HepG2 (cell line): ENCODE results near the gene PREX1. TPM values are rescaled to one million over a fixed set of nuclear protein-coding genes. Genes with fewer than 3 reads are reported as not detected.
A peak's percentile ranks its signal among the peaks of the same experiment; 100 is the strongest.

Source experiments
- ATAC-seq: fragments of 200-7000 bp; cut with Tn5 transposase; 3 replicates; pipeline ENCODE4 v1.9.1; 2020; ENCODE audit warnings: mild to moderate bottlenecking, moderate library complexity
- BruUV-seq: library from RNA; stranded (reverse); fragments of 400-500 nt; replicated peaks from 2 replicates; lab custom pipeline; 2021; lab: Mats Ljungman, UMichigan
- CTCF ChIA-PET: fragments of 300-600 bp; formaldehyde crosslinking; extraction: SDS; loops from one replicate; lab custom pipeline; 2021; ENCODE audit warnings: low total read pairs, inconsistent platforms, low intra/inter-chr PET ratio; lab: Yijun Ruan, JAX
- POLR2A ChIA-PET: fragments of 350-600 bp; sonication (Branson Sonifier 250); formaldehyde crosslinking; loops from one replicate; lab custom pipeline; 2020; ENCODE audit warnings: antibody characterized with exemption, inconsistent platforms; lab: Yijun Ruan, JAX
- DNase-seq: peaks from one replicate; pipeline ENCODE4 v3.0.0-alpha.2; 2015; ENCODE audit warnings: low spot score
- FAIRE-seq: peaks from 3 replicates; lab custom pipeline; 2011; peaks lifted over from hg19 to GRCh38; lab: Jason Lieb, UNC
- H2AFZ ChIP-seq: one replicate; pipeline ENCODE4 v1.6.1; 2011; ENCODE audit warnings: low read length, inconsistent platforms
- H3K27ac ChIP-seq: fragments of 300-600 bp; 3 replicates; pipeline ENCODE4 v1.8.0; 2011; ENCODE audit warnings: mixed run types, mild to moderate bottlenecking, mixed read lengths, low read length, inconsistent platforms; ENCODE audit not compliant: insufficient read depth; ENCODE audit errors: extremely low read length
- H3K27me3 ChIP-seq, 2 experiments: fragments of 200-600 bp in 1 of 2; 2 replicates in 1 of 2; 3 replicates in 1 of 2; pipeline versions ENCODE4 v1.6.0 to v1.8.0; 2011; ENCODE audit warnings: low read length in 2 of 2, mild to moderate bottlenecking in 2 of 2, moderate library complexity in 2 of 2, inconsistent platforms in 1 of 2; ENCODE audit not compliant: insufficient read depth in 2 of 2, control insufficient read depth in 1 of 2
- H3K36me3 ChIP-seq, 2 experiments: fragments of 200-600 bp in 1 of 2; replicated peaks in 1 of 2; 2 replicates in 1 of 2; 3 replicates in 1 of 2; pipeline versions ENCODE4 v1.5.1 to v1.8.0; 2011; ENCODE audit warnings: low read length in 2 of 2, inconsistent platforms in 1 of 2; ENCODE audit not compliant: insufficient read depth in 2 of 2, control insufficient read depth in 1 of 2
- H3K4me1 ChIP-seq: 2 replicates; pipeline ENCODE4 v1.5.1; 2012; ENCODE audit warnings: low read length, inconsistent platforms; ENCODE audit not compliant: insufficient read depth
- H3K4me2 ChIP-seq: 2 replicates; pipeline ENCODE4 v1.6.0; 2011; ENCODE audit warnings: low read depth, low read length, inconsistent platforms
- H3K4me3 ChIP-seq, 3 experiments: fragments of 200-600 bp in 1 of 3; sonication (generic), shearing (Covaris generic) in 1 of 3; replicated peaks in 1 of 3; 2 replicates each; pipeline ENCODE4 v1.5.1; 2011 to 2016; ENCODE audit warnings: low read length in 3 of 3, inconsistent platforms in 2 of 3, low read depth in 2 of 3, mild to moderate bottlenecking in 2 of 3, control low read depth in 1 of 3, mixed read lengths in 1 of 3; ENCODE audit not compliant: insufficient read depth in 1 of 3
- H3K79me2 ChIP-seq: one replicate; pipeline ENCODE4 v1.6.1; 2011; ENCODE audit warnings: low read length, inconsistent platforms; ENCODE audit not compliant: insufficient read depth
- H3K9ac ChIP-seq: 2 replicates; pipeline ENCODE4 v1.6.0; 2011; ENCODE audit warnings: mild to moderate bottlenecking, low read depth, low read length, inconsistent platforms; ENCODE audit not compliant: insufficient read depth
- H3K9me3 ChIP-seq: 2 replicates; pipeline ENCODE4 v1.5.1; 2012; ENCODE audit warnings: mild to moderate bottlenecking, low read length
- H4K20me1 ChIP-seq: 2 replicates; pipeline ENCODE4 v1.6.0; 2011; ENCODE audit warnings: inconsistent platforms, mild to moderate bottlenecking, low read length, moderate library complexity; ENCODE audit not compliant: insufficient read depth
- FOXK2 ChIP-seq: fragments of 450-650 bp; IDR thresholded peaks from 2 replicates; pipeline ENCODE4 v1.6.1; 2016
- HDAC2 ChIP-seq: sonication (generic); formaldehyde crosslinking; IDR thresholded peaks from 2 replicates; pipeline ENCODE4 v1.4.0; 2020; ENCODE audit warnings: missing genetic modification reagents
- HMGA1 ChIP-seq: sonication (generic); formaldehyde crosslinking; conservative IDR thresholded peaks from 2 replicates; pipeline ENCODE4 v1.4.0; 2020; ENCODE audit warnings: missing genetic modification reagents
- NAIF1 ChIP-seq: sonication (generic); formaldehyde crosslinking; IDR thresholded peaks from 2 replicates; pipeline ENCODE4 v1.5.0; 2020; ENCODE audit warnings: mild to moderate bottlenecking, missing genetic modification reagents, borderline replicate concordance
- NFYB ChIP-seq: sonication (generic); formaldehyde crosslinking; IDR thresholded peaks from 2 replicates; pipeline ENCODE4 v1.4.0; 2020; ENCODE audit warnings: missing genetic modification reagents
- PRPF4 ChIP-seq: fragments of 200-400 bp; formaldehyde crosslinking; IDR thresholded peaks from 2 replicates; pipeline ENCODE4 v1.6.1; 2016; ENCODE audit warnings: low read length, low read depth; ENCODE audit not compliant: poor library complexity, severe bottlenecking
- SMAD1 ChIP-seq: sonication (generic); formaldehyde crosslinking; IDR thresholded peaks from 2 replicates; pipeline ENCODE4 v1.4.0; 2020; ENCODE audit warnings: missing genetic modification reagents, low read depth, mild to moderate bottlenecking, borderline replicate concordance
- SSRP1 ChIP-seq: IDR thresholded peaks from 2 replicates; pipeline ENCODE4 v1.6.1; 2016; ENCODE audit warnings: control low read depth
- ZBTB21 ChIP-seq: sonication (generic); formaldehyde crosslinking; IDR thresholded peaks from 2 replicates; pipeline ENCODE4 v1.4.0; 2020; ENCODE audit warnings: missing genetic modification reagents
- ZBTB42 ChIP-seq: sonication (generic); formaldehyde crosslinking; IDR thresholded peaks from 2 replicates; pipeline ENCODE4 v1.5.0; 2020; ENCODE audit warnings: mild to moderate bottlenecking, missing genetic modification reagents
- ZNF329 ChIP-seq: sonication (generic); formaldehyde crosslinking; IDR thresholded peaks from 2 replicates; pipeline ENCODE4 v1.9.0; 2021; ENCODE audit warnings: low read depth, mild to moderate bottlenecking, missing genetic modification reagents
- ZNF775 ChIP-seq: sonication (generic); formaldehyde crosslinking; IDR thresholded peaks from 2 replicates; pipeline ENCODE4 v1.4.0; 2020; ENCODE audit warnings: missing genetic modification reagents, mild to moderate bottlenecking, moderate library complexity, borderline replicate concordance
- WGBS: methylation state at CpG from one replicate; pipeline ENCODE4 v1.1.6; 2017; ENCODE audit warnings: low lambda C conversion rate; 5-methylcytosine and 5-hydroxymethylcytosine counted together
- in situ Hi-C: cut with HindIII; loops from 2 replicates; pipeline ENCODE4 v1.10.0; 2017; ENCODE audit warnings: low pct_unique_long_range_greater_than_20kb; ENCODE audit not compliant: extremely low pct_ligation_motif_present
- intact Hi-C: fragments of 100-400 bp; cut with micrococcal nuclease; formaldehyde crosslinking; loops from one replicate; pipeline ENCODE4 v1.10.0; 2022; ENCODE audit not compliant: unreplicated experiment
- polyA plus RNA-seq, 8 experiments: library from polyadenylated mRNA; depleted of rRNA in 3 of 8; stranded (reverse) in 7 of 8; unstranded in 1 of 8; fragments of >200 nt; fragmentation: Illumina TruSeq in 4 of 8; extraction: Trizol in 4 of 8; gene quantifications; 2 replicates each; pipeline versions ENCODE4 v1.2.1 to v1.2.3, GENCODE V29; 2011 to 2016; ENCODE audit warnings: low read depth in 4 of 8, missing spikeins in 1 of 8, mixed read lengths in 1 of 8; ENCODE audit not compliant: insufficient read depth in 1 of 8
- total RNA-seq, 5 experiments: library from RNA; depleted of rRNA; stranded (reverse); fragments of >200 nt; fragmentation: Illumina TruSeq; extraction: Trizol; gene quantifications; 2 replicates each; pipeline ENCODE4 v1.2.3, GENCODE V29; 2016; ENCODE audit warnings: low read depth in 1 of 5
- TF ChIP-seq, protein P1 (sequence below): sonication (generic); formaldehyde crosslinking; IDR thresholded peaks from 2 replicates; pipeline ENCODE4 v1.5.1; 2020; ENCODE audit warnings: mild to moderate bottlenecking, missing genetic modification reagents, moderate library complexity
- TF ChIP-seq, protein P2 (sequence below): sonication (generic); formaldehyde crosslinking; IDR thresholded peaks from 2 replicates; pipeline ENCODE4 v1.5.1; 2020; ENCODE audit warnings: missing genetic modification reagents, mild to moderate bottlenecking, borderline replicate concordance
- TF ChIP-seq, protein P3 (sequence below): sonication (generic); formaldehyde crosslinking; IDR thresholded peaks from 2 replicates; pipeline ENCODE4 v1.9.0; 2021; ENCODE audit warnings: missing genetic modification reagents, borderline replicate concordance
- TF ChIP-seq, protein P4 (sequence below): sonication (generic); formaldehyde crosslinking; conservative IDR thresholded peaks from 2 replicates; pipeline ENCODE4 v1.4.0; 2020; ENCODE audit warnings: missing genetic modification reagents

Gene PREX1
- total and polyA plus RNA-seq, 2 of the 13 experiments (the other 11 are each of a cell fraction or from before 2014, with no cell fraction given): 0.02 to 0.04 TPM

DNA sequence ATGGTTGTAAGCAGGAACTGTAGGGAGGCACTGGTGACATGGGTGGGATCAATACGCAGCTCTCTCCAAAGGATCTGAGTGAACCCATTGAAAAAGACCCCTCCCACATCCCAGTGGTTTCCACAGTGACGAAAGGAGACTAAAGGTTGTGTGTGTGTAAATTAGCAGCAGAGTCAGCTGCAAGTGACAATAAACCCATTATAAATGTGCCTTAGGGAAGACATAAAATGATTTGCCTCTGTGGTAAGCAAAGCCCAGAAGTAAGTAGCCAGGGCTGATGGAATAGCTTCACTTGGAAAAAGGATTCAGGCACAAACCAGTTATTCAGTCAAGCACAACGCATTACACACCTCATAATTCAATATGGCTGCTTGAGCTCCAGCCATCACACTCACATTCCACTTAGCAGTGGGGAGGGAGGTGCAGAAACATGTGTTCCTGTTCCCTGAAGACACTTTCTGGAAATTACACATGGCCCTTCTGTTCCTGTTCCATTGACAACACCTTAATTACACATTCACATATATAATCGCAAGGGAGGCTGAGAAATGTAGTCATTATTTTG, 231.4 kb downstream of the PREX1 start:
- in situ Hi-C loops (no loop called here), intact Hi-C loops (no loop called here)
- no TSS peak for BruUV-seq
- H3K36me3 ChIP-seq: no peaks in the 10 kb centered on the region
- no peaks in the 10 kb centered on the region for H3K79me2 ChIP-seq
- peaks cover 0 to 6% of the 10 kb centered on the region in 2 experiments; a peak in 1 of 5 replicates for H3K27me3 ChIP-seq
- DNase-seq: no peak
- no peaks in the 10 kb centered on the region for H3K9me3 ChIP-seq
- TF ChIP-seq, protein P1, sequence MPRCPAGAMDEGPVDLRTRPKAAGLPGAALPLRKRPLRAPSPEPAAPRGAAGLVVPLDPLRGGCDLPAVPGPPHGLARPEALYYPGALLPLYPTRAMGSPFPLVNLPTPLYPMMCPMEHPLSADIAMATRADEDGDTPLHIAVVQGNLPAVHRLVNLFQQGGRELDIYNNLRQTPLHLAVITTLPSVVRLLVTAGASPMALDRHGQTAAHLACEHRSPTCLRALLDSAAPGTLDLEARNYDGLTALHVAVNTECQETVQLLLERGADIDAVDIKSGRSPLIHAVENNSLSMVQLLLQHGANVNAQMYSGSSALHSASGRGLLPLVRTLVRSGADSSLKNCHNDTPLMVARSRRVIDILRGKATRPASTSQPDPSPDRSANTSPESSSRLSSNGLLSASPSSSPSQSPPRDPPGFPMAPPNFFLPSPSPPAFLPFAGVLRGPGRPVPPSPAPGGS: no peak
- no peak for TF ChIP-seq HMGA1
- no peak for TF ChIP-seq SSRP1
- TF ChIP-seq, protein P2, sequence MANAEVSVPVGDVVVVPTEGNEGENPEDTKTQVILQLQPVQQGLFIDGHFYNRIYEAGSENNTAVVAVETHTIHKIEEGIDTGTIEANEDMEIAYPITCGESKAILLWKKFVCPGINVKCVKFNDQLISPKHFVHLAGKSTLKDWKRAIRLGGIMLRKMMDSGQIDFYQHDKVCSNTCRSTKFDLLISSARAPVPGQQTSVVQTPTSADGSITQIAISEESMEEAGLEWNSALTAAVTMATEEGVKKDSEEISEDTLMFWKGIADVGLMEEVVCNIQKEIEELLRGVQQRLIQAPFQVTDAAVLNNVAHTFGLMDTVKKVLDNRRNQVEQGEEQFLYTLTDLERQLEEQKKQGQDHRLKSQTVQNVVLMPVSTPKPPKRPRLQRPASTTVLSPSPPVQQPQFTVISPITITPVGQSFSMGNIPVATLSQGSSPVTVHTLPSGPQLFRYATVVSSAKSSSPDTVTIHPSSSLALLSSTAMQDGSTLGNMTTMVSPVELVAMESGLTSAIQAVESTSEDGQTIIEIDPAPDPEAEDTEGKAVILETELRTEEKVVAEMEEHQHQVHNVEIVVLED (CRISPR knock-in tag): no peak
- TF ChIP-seq ZBTB21: no peak
- no peak for TF ChIP-seq HDAC2 (CRISPR knock-in tag)
- TF ChIP-seq, protein P3, sequence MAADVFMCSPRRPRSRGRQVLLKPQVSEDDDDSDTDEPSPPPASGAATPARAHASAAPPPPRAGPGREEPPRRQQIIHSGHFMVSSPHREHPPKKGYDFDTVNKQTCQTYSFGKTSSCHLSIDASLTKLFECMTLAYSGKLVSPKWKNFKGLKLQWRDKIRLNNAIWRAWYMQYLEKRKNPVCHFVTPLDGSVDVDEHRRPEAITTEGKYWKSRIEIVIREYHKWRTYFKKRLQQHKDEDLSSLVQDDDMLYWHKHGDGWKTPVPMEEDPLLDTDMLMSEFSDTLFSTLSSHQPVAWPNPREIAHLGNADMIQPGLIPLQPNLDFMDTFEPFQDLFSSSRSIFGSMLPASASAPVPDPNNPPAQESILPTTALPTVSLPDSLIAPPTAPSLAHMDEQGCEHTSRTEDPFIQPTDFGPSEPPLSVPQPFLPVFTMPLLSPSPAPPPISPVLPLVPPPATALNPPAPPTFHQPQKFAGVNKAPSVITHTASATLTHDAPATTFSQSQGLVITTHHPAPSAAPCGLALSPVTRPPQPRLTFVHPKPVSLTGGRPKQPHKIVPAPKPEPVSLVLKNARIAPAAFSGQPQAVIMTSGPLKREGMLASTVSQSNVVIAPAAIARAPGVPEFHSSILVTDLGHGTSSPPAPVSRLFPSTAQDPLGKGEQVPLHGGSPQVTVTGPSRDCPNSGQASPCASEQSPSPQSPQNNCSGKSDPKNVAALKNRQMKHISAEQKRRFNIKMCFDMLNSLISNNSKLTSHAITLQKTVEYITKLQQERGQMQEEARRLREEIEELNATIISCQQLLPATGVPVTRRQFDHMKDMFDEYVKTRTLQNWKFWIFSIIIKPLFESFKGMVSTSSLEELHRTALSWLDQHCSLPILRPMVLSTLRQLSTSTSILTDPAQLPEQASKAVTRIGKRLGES (CRISPR knock-in tag): no peak
- TF ChIP-seq ZBTB42 (CRISPR knock-in tag): no peak
- no peak for TF ChIP-seq SMAD1
- TF ChIP-seq PRPF4: no peak
- no peak for TF ChIP-seq ZNF329
- TF ChIP-seq FOXK2: no peak
- TF ChIP-seq NFYB (CRISPR knock-in tag): no peak
- TF ChIP-seq, protein P4, sequence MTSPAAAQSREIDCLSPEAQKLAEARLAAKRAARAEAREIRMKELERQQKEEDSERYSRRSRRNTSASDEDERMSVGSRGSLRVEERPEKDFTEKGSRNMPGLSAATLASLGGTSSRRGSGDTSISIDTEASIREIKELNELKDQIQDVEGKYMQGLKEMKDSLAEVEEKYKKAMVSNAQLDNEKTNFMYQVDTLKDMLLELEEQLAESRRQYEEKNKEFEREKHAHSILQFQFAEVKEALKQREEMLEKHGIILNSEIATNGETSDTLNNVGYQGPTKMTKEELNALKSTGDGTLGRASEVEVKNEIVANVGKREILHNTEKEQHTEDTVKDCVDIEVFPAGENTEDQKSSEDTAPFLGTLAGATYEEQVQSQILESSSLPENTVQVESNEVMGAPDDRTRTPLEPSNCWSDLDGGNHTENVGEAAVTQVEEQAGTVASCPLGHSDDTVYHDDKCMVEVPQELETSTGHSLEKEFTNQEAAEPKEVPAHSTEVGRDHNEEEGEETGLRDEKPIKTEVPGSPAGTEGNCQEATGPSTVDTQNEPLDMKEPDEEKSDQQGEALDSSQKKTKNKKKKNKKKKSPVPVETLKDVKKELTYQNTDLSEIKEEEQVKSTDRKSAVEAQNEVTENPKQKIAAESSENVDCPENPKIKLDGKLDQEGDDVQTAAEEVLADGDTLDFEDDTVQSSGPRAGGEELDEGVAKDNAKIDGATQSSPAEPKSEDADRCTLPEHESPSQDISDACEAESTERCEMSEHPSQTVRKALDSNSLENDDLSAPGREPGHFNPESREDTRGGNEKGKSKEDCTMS (CRISPR knock-in tag): no peak
- no peak for TF ChIP-seq NAIF1
- no peak for TF ChIP-seq ZNF775
- peaks cover 16% of the 10 kb centered on the region for H3K4me1 ChIP-seq
- ChIA-PET POLR2A (no interaction called here), CTCF (no interaction called here)
- no peak for ATAC-seq
- no peak overlapping the region for H3K4me3 ChIP-seq
- H4K20me1 ChIP-seq: no peaks in the 10 kb centered on the region
- no peak overlapping the region for H3K9ac ChIP-seq
- no peak overlapping the region for H3K4me2 ChIP-seq
- H2AFZ ChIP-seq: no peak overlapping the region
- FAIRE-seq: peak; percentile 61
- WGBS: 62% methylated on average over 4 of the region's 4 CpGs
- H3K27ac ChIP-seq: no peak overlapping the region
